PFSK-1 (cell line): ENCODE data around the gene LGALS3BP.

Experiments used
- FOXP2 ChIP-seq: optimal IDR thresholded peaks from 2 replicates; pipeline ENCODE3; 2011; ENCODE audit warnings: borderline replicate concordance, control low read depth, inconsistent platforms; ENCODE audit not compliant: insufficient read depth; ENCODE audit errors: extremely low read length, extremely low read depth
- POLR2AphosphoS5 ChIP-seq: IDR thresholded peaks from 2 replicates; pipeline ENCODE4 v1.6.1; 2012; ENCODE audit warnings: low read depth, mild to moderate bottlenecking, control low read depth, low read length, moderate library complexity
- SIN3A ChIP-seq: IDR thresholded peaks from 2 replicates; pipeline ENCODE4 v1.6.1; 2012; ENCODE audit warnings: mild to moderate bottlenecking, low read length, moderate library complexity, borderline replicate concordance; ENCODE audit not compliant: insufficient read depth
- TAF1 ChIP-seq: IDR thresholded peaks from 2 replicates; pipeline ENCODE4 v1.6.1; 2012; ENCODE audit warnings: low read length, control low read depth, borderline replicate concordance; ENCODE audit not compliant: insufficient read depth
- TF ChIP-seq, protein P1 (sequence below), 2 experiments: IDR thresholded peaks; 2 replicates each; pipeline versions ENCODE4 v1.6.1 to v1.8.0; 2011 to 2012; ENCODE audit warnings: low read depth in 2 of 2, low read length in 2 of 2, control low read depth in 1 of 2, inconsistent platforms in 1 of 2, mild to moderate bottlenecking in 1 of 2, moderate library complexity in 1 of 2; ENCODE audit not compliant: insufficient read depth in 1 of 2

DNA sequence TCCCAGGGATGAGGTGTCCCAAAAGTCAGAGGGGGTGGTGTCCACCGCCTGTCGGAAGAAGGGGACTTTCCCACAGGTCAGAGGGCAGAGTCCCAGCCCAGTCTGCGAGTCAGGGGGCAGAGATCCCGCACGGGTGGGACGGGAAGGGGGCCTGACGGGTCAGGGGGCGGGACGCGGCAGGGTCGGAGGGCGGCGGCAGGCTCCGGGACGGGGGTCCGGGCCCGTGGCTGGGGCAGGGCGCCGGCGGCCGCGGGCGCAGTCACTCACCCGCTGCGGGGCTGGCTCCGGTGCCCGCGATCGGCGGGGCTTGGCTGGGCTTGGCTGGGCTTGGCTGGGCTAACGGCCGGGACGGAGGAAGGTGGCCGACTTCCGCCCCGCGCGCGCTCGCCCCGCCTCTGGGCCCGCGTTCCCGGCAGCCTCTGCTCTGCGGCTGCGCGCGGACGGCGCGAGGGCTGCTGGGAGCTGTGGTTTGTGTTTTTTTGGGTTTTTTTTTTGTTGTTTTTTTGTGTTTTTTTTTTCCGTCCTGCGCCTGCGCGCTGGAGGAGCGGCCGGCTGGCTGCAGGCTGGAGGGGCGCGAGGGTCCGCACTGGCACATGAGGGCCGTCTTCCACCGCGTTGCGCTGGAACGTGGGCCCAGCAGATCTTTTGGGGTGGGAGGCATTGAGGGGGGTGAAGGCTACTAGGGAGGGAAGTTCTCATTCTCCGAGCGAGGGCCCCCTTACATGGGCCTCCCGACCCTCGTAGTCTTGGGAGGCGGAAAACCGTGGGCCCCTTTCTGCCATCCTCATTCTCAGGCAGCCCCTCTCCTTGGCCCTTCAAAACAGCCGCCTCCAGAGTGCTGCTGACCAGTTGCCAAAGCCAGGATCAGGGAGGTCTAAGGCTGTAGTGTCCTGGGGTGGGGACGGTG lies 29.9 kb upstream of the LGALS3BP start, which contains the start of gene CANT1:
- TF ChIP-seq, protein P1, sequence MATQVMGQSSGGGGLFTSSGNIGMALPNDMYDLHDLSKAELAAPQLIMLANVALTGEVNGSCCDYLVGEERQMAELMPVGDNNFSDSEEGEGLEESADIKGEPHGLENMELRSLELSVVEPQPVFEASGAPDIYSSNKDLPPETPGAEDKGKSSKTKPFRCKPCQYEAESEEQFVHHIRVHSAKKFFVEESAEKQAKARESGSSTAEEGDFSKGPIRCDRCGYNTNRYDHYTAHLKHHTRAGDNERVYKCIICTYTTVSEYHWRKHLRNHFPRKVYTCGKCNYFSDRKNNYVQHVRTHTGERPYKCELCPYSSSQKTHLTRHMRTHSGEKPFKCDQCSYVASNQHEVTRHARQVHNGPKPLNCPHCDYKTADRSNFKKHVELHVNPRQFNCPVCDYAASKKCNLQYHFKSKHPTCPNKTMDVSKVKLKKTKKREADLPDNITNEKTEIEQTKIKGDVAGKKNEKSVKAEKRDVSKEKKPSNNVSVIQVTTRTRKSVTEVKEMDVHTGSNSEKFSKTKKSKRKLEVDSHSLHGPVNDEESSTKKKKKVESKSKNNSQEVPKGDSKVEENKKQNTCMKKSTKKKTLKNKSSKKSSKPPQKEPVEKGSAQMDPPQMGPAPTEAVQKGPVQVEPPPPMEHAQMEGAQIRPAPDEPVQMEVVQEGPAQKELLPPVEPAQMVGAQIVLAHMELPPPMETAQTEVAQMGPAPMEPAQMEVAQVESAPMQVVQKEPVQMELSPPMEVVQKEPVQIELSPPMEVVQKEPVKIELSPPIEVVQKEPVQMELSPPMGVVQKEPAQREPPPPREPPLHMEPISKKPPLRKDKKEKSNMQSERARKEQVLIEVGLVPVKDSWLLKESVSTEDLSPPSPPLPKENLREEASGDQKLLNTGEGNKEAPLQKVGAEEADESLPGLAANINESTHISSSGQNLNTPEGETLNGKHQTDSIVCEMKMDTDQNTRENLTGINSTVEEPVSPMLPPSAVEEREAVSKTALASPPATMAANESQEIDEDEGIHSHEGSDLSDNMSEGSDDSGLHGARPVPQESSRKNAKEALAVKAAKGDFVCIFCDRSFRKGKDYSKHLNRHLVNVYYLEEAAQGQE (IDR thresholded peaks at IDR 0.05; ENCODE audit: insufficient read depth in 1 of 2, low read depth in 2 of 2, low read length in 2 of 2): no peak
- TF ChIP-seq TAF1 (no peak), SIN3A (no peak; the same call in 1 of the 2 replicates), POLR2AphosphoS5 (peak; percentile 34; the same call in 1 of the 2 replicates), FOXP2 (peak; percentile 76)
